NCI-H1105 treated with DMSO at 0.1 percent for 48 hours (cell line): ENCODE results near the gene LRPAP1.

Experiments used
- DNase-seq: peaks from one replicate; lab custom pipeline; 2025; lab: John Stamatoyannopoulos, UW

LRPAP1 gene

DNA sequence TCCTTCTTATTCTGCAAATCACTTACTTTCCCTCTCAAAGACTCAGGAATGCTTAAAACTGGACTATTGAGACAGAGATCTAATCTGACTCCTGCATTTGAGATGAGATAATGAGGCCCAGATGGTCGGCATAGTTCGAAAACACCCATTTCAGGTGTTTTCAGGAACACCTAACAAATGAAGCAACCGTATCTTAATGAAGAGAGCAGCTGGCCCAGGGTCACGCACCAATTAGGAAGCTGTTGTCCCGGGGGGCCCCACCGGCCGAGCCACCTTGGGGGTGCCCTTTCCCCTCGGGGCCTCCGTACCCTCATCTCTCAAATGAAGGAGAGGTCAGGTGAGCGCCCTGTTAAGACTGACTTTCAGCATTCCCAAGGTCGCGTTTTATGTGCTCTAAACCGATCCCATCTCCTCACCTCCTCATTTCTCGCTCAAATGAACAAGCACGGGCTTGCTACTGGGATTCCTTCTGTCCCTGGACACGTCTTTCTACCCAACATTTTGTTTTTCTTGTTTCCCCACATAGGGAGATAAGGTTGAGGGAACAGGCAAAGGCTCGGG lies 824 bp downstream of the LRPAP1 start:
- no peak for DNase-seq

DNA sequence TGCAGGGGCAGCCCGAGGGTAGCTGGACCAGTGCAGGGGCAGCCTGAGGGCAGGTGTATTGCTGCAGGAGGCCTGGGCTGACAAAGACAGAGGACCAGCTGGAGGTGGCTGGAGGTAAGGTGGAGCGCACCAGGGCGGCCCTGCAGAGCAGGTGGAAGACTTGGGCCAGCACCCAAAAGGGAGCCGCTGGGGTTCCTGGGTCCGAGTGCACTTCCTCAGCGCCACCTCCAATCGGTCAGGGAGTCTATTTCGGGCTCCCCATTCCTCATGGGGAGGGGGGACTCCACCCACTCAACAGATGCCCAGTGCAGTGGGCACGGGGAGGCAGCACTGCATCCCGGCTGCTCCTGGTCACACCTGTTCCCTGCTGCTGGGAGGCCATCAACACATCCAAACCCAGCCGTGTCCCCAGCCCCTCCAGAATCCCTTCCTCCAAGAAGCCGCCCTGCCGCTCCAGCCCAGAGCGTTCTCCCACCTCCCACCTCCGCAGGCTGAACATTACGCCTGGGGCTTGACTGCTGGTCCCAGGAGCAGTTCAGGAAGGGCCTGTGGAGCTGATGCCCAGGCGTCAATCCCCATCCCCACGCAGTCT lies 1.5 kb downstream of the LRPAP1 start:
- no peak for DNase-seq

DNA sequence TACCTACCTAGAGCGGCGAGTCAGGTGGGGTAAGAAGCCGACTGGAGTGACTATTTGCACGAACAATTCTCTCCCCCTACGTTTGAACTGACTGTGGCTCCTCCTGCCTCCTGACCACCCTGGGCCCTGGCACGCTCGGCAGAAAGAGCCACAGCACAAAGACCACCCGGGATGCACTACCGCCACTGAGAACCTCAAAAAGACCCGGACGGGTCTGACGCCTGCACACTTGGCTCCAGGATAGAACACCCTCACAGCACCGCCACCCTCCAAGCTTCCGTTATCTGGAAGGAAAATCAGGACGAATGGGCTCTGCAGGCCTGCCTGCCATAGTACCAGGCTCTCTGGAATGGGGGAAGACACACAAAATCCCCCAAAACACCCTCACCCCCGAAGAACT lies 2.2 kb downstream of the LRPAP1 start:
- no peak for DNase-seq

DNA sequence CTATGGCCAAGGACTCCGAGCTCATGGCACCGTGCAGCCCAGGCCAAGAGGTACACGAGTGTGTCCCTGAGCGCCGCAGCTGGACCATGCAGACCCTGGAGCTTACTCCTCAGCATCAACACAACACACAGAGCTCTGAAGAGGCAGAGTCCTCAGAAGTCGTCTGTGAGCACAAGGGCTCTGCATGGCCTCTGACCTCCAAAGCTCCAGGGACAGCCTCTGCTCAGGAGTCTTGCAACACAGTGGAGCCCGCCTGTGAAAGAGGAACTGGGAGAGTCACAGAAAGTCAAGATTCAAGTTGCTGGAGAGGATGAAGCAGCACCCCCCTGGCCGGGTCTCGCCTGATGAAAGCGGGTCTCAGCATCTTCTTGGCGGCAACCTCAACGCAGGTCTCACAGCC lies 2.9 kb downstream of the LRPAP1 start:
- no peak for DNase-seq

DNA sequence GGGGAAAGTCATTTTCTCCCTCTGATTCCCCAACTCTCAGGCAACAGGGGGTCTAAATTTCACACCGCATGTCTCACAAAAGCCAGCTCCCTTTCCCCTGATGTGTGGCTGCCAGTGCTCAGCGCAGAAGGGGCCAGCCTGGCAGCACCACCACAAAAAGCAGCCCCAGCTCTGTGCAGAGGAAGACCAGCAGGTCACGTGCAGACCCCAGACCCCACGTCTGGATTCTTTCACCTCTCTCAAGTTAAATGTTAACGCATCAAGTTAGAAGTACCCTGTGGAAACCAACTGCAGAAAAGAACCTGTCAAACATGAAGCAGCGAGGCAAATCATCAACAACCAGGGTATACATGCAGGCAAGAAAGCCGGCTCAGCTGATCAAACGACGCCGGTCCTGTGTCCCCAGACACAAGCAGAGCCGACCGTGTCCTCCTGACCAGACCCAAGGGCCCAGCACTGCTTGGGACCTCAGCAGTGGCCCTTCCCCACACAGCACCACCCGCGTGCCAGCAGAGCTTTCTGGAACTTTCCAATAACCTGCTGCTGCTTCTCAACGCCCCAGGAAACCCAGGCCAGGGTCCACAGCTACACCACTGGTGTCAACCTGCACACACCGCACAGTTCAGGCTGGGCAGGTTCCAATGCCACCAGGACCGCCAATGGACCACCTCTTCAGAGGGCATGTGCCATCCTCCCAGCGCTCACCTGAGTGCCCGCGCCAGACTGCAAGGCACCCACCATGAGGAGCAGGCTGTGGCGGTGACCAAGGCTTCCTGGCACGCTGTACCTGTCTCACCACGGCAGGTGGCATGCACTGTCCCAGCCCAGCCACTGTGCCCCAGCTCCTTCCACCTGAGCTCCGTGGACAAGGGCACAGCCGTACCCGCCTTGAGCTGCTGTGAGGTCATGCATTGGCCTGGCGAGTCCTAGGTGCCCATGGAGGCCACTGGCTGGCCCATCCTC lies 4.0 kb downstream of the LRPAP1 start:
- DNase-seq: no peak

DNA sequence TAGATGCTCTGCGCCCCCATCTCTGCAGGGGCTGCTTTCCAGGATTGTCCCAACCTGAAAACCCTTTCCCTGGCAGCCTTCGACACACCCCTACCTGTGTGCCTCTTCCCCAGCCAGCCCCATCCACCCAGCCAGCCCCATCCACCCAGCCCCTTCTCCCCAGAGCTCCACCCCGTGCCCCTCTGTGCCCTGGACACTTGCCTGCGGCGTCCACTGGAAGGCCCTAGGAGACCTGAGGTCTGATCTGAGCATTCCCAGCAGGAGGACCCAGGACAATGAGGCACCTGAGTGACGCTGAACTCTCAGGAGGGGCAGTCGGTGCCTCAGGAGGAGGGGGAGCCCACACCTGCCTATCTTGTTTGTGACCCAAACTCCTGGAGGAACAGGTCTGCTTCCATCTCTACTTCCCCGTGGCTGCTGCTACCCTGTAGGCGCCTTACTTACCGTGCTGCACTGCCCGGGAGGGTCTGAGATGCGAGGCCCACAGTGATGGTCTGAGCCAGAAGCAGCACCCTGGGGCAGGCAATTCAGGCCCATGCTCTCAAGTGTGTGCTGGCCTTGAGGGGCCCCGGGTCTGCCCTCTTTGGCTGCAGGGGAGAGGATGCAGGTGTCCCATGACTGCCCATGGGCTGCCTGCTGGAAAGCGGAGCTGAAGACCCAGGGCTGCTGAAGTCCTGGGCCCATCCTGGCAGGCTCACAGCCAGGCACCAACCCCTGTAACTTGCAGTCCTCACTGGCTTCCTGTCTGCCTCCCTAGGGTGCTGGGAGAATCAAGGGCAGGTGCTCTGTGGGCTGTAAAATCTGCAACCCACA lies 4.9 kb downstream of the LRPAP1 start:
- no peak for DNase-seq

DNA sequence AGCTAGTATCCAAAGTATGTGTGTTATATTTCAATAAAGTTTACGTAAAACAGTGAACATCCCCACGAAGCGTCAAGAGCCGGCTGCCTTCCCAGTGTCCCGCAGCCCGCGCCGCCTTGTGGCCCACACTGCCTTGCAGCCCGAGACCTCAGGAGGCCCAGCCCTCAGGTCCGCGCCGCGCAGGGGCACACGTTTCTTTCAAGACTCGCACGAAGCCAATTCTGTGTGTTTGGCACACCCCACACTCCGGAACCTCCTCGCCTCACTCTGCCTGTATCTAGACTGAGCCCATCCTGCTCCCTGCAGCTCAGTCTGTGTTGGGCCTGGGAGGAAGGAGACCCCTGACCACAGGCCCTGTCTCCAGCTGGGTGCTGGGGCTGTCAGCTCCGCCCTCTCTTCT lies 5.8 kb downstream of the LRPAP1 start:
- no peak for DNase-seq

DNA sequence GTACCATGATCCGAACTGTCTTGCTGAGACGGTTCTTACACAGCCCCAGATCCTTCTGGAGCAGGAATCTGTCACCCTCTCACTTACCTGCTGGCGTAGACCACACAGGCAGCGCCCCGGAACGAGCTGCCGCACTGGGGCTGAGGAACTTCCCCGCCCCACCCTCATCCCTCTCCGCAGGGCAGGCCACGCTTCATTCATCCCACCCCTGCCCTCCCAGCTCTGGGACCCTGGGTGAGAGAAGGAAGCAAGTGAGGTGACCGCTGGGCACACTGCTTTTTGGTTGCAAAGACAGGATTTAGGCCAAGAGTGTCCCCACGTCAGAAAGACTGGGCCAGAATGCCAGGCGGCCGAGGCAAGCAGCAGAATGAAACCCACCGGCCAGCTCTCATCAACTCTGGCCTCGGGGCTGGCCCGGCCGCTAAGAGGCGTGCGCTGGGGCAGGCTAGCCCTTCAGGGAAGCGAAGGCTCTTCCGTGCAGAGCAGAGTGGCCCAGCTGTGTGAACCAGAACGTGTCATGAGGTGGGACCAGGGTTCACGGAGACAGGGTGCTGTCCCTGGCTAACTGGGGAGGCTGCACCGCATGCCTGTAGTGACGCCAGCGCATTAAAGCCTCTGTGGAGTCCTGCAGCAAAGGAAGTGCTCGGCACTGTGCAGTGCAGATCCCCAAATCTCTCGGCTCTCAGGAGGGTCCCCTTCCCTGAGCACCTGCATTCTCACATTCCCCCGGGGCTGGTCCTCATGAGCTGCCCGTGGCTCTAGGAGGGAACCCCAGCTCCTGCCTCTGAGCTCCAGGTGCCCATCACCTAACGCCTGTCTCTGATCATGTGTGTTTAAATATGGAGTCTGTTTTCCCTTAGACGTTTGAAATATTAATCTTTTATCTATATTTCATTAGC lies 6.4 kb downstream of the LRPAP1 start:
- DNase-seq: no peak

DNA sequence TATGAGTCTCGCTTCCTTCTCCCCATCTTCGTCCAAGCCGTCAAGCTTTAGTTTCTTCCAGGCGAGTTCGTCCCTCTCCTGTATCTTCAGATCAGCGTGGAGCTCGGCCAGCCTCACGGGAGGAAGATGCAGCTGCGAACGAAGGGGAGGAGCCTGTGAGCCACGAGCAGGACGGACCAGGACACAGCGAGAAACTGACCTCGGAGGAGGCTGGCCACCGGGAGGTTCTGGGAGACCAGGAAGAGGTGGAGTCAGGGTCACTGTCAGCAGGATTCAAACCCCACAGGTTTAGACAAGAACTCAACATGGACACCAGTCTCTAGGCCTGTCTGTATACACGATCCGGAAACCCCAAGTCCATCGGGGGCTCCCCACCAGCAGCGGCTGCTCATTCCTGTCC lies 7.3 kb downstream of the LRPAP1 start:
- DNase-seq: no peak

DNA sequence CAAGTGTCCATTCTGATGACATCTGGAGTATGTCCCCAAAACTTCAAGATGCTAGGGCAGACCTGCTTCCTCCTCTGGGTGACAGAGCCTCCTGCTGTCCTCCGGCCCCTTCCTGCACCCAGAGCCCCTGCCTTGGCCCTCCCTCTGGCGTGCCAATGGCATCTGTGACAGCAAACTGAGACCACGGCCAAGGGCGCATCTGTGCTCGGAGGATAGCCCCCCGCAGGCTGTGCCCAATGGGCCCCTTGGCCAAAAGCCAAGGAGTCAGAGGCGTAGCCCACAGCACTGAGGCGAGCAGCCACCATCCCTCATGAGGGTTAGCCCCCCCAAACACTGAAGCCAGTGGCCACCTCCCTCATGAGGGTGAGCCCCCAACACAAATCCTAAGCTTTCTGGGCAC lies 7.9 kb downstream of the LRPAP1 start:
- no peak for DNase-seq

DNA sequence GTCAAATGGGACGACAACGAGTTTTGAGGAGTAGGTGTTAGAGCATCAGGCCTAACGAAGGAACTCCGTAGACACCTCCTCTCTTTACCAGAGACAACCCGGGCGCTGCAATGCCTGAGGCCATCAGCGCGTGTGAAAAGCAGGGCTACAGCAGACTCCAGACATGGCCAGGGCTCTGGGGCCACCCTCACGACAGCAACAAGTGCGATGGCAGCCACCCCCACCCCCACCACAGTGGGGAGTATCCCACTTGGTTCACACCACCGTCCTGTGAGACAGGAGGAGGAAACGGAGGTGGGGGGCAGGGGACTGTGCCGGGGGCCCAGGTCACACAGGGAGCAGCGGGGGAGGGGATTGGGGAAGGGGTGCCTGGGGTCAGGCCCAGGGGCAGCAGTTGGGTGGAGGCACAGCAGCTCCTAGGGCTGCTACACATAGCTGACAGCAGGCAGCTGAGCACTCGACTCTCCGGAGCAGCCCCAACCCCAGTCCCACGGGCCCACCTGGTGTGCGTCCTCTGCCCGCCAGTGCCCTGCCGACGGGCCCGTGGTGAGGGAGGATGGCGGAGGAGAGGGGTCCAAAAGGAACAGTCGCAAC lies 8.5 kb downstream of the LRPAP1 start:
- DNase-seq: no peak

DNA sequence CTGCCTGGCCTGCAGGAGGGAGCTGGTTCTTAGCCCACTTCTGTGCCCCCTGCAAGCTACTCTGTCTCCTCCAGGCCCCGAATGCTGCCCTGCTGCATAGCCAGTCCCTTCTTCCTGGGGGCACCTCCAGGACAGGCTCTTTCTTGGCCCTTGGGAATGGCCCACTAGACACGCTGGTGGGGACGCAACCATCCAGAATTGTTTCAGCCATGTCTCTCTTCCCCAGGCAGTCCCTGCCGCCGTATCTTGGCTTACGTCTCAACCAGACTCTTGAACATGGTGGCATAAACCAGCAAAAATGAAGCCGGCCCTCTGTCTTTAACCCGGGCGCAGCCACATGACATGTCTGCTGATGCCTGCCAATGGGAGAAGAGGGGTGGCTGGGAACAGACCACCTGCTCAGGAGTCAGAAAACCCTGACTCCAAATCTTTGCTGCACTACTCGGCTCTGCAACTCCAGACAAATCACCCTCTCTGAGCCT lies 9.0 kb downstream of the LRPAP1 start:
- no peak for DNase-seq

DNA sequence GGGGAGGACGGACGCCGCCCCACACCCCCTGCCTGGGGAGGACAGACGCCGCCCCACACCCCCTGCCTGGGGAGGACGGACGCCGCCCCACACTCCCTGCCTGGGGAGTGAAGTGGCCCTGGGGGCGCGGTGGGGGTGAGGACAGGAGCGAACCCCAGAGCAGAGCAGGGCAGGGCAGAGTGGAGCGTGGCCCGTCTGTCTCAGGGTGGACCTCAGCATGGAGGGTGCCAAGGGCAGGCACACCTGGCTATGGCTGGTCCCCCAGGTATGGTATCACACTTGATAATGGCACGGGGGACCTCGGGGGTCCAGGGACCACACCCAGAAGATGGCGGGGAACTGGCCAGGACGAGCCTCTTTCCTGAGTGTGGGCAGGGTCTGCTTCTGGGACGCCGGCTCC lies 9.6 kb downstream of the LRPAP1 start:
- DNase-seq: no peak

DNA sequence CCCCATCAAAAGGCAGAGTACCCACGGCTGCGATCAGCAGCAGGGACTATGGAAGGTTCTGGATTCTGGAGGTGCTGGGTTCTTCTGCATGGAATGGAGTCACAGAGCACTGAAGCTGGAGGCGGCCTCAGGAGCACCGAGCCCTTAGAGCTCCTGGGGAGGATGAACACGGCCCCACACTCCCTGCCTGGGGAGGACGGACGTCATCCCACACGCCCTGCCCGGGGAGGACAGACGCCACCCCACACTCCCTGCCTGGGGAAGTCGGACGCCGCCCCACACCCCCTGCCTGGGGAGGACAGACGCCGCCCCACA lies 9.9 kb downstream of the LRPAP1 start:
- DNase-seq: no peak

DNA sequence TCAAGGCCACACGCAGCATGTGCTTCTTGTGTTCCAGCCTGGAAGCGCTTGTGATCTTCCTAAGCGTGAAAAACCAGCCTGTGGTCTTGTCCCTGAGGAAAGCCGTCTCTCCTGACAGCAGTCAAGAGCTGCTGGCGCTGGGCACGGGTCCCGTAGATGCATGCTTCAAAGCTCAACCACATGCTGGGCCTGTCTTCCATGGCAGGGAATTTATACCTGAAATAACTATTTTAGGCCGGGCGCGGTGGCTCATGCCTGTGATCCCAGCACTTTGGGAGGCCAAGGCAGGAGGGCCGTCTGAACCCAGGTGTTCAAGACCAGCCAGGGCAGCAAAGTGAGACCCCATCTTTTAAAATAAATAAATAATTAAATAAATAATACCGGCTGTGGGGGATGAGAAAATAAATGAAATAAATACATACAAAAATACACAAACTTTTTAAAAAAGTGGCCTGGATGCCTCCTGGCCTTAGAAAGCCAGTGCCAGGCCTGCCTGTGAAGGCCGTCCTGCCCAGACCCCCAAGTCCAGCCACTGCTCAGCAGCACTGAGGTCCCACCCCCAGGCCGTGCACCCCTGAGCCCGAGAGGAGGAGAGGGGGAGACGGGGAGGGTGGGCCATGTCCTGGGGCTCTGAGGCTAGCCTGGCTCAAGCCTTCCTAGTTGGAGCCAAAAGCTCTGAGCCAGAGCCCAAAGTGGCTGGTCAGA lies 10.4 kb downstream of the LRPAP1 start:
- no peak for DNase-seq

DNA sequence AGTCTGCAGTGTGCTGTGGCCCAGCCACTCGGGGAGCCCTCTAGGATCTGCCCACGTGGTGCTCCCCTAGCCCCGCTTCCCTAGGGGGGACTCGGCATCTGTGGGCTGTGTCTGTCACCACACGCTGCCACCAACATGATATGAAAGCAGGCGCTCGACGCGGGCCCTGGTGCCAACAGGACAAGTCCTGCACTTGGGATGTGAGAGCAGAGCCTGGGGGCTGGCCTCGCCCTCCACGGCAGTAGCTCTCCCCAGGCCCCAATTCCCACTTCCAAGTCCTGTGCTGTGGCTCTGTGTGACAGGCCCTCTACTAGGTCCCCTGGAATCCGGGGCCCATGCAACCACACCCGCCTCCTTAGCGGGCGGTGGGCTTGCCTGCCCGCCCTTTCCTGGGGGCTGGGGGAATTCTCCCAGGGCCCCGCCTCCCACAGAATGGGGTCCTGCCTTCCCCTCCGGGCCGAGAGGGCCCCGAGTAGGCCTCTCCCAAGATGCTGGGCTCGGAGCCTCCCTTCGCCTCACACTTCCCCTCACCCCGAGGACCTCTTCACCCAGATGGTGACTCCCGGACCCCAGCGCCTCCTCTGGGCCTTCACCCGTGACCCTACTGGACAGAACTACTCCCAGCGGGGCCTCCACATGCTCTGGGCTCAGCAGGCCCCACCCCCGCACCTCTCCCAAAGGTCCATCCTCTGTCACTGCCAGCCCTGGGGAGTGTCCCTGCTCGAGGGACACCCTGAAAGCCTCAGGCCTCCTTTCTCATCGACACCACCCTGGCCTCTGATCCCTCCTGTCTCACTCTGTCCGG lies 11.2 kb downstream of the LRPAP1 start:
- no peak for DNase-seq

DNA sequence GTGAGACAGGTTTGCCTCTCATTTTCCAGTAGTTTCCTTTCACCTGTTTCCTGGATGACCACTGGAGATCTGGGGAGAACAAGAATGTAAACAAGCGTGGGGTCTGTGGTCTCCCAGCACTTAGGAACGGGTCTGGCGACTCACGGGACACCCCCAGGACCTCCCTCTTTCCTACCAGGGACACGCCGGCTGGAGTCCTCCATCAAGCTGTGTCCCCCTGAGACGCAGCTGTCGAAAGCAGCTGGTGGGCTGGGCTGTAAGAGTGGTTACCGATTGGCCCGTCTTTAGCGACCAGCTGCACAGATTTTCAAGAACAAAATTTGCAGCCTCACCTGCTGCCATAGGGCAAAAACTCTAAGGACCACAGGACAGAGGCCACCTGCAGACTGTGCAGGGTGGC lies 11.9 kb downstream of the LRPAP1 start:
- DNase-seq: no peak

DNA sequence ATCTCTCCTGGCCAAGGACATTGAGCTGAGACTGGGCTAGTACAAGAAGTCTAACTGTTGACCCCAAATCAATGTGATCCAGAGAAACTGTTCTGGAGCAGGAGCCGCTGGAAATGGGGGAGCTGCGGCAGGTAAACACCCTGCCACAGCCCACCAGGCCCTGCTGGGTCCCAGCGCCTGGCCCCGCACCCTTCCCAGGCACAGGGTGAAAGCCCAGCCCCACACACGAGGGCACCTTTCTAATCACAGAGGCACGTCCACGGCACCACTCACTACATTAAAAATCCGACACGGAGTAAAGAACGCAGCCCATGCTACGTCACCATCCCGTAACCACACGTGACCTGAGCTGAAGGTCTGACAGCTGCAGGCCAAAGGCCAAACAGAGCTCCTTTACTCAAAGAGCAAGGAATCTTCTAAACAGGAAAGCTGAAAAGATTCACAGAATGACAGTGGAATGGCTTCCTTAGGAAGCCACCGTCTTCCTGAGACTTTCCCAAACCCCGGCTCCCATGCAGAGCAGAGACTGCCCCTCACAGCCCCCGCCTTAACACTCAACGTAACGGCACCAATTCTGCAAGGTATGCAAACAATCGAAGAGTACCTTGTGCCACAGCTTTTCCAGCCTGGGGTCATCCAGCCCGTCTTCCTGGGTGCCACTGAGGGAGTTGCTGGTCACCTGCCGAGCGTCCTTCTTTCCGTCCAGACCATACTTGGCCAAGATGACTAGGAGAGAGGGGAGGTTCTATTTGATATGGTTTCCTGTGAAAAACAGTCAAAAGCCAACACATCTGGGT lies 12.6 kb downstream of the LRPAP1 start:
- no peak for DNase-seq

DNA sequence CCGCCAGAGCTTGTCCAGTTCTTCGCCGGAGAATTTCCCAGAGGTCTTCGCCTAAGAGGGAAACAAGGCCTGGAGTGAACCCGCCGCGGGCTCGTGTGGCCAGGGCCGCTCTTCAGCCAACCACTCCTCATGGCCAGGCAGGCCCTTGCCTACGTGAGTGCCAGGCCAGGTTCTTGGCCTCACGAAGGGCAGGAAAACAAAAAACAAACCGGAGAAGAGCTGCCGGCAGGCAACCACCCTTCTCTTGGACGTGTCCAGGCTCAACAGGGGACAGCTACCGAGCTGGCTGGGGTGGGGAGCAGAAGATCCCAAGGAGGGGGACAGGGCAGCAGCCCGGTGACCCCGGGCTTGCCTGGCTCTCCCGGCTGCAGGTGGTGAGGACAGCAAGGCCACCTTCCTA lies 13.3 kb downstream of the LRPAP1 start:
- no peak for DNase-seq
